ENCODE measurements around the gene TNIP1. TPM values are rescaled to one million over a fixed set of nuclear protein-coding genes. Genes with fewer than 3 reads are reported as not detected.

TNIP1 gene
- total RNA-seq, 1 experiment from 2014 or later, result 339 TPM

DNA sequence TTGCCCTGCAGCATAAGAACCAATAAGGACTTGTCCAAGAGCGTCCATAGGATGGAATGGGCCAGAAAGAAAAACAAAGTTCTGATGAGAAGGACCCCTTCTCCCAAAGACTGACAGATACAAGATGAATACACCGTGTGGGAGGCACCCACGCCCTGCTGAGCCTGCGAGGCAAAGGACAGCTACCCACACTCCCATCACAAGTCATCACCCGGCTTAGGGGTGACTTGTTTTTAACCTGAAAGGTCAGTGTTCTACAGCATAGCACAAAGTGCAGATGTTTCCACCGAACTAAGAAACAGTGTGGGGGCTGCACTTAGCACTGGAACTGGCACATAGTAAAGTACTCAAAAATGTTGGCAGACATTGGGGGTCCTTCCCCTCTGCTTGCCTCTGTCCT is 13.9 kb downstream of the TNIP1 start:
- no TSS peak for BruUV-seq (replicated peaks)
- peaks cover 78% of the 10 kb centered on the region for H3K4me1 Mint-ChIP-seq (ENCODE audit: low read depth, unreplicated experiment)
- peaks cover 97% of the 10 kb centered on the region for H3K36me3 Mint-ChIP-seq (ENCODE audit: insufficient read depth, unreplicated experiment)

DNA sequence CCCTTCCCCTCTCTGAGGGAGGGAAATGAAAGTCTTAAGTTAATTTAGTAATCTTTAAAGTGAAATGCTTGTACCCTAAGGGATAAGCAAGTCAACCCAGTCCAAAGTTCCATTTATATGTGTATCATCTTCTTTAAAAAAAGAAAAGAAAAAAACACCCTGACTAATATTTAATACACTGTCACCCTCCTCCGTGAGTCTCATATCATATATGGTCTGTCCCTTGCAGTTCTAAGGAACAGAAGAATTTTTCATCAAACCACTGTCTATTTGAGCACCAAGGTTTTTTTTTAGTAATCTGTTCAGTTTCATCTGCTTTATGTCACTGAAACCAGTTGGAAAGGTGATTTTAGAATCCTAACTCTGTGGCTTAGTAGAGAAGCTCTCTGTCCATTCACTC is 15.2 kb downstream of the TNIP1 start:
- H3K36me3 Mint-ChIP-seq (ENCODE audit: insufficient read depth, unreplicated experiment), result peaks cover 97% of the 10 kb centered on the region
- no peaks in the 10 kb centered on the region for H3K27me3 Mint-ChIP-seq (ENCODE audit: unreplicated experiment)
- no peak for DNase-seq
- intact Hi-C loops (cut with micrococcal nuclease; ENCODE audit: unreplicated experiment), result no loop called here
- H3K4me1 Mint-ChIP-seq (ENCODE audit: low read depth, unreplicated experiment), result peaks cover 71% of the 10 kb centered on the region
- TF ChIP-seq, protein P1, sequence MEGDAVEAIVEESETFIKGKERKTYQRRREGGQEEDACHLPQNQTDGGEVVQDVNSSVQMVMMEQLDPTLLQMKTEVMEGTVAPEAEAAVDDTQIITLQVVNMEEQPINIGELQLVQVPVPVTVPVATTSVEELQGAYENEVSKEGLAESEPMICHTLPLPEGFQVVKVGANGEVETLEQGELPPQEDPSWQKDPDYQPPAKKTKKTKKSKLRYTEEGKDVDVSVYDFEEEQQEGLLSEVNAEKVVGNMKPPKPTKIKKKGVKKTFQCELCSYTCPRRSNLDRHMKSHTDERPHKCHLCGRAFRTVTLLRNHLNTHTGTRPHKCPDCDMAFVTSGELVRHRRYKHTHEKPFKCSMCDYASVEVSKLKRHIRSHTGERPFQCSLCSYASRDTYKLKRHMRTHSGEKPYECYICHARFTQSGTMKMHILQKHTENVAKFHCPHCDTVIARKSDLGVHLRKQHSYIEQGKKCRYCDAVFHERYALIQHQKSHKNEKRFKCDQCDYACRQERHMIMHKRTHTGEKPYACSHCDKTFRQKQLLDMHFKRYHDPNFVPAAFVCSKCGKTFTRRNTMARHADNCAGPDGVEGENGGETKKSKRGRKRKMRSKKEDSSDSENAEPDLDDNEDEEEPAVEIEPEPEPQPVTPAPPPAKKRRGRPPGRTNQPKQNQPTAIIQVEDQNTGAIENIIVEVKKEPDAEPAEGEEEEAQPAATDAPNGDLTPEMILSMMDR (IDR thresholded peaks at IDR 0.05; ENCODE audit: unreplicated experiment), result no peak
- no peaks in the 10 kb centered on the region for H3K9me3 Mint-ChIP-seq (ENCODE audit: low read depth, unreplicated experiment)
- H3K4me3 Mint-ChIP-seq (ENCODE audit: low read depth, unreplicated experiment), result no peak overlapping the region
- no TSS peak for BruUV-seq (replicated peaks)
- CTCF ChIA-PET, result no interaction called here
- H3K27ac Mint-ChIP-seq (ENCODE audit: unreplicated experiment), result peak overlapping the region; percentile 56

More for the DNA sequence above, 13.9 kb downstream of the TNIP1 start:
- Mint-ChIP-seq H3K27ac (ENCODE audit: unreplicated experiment) (no peak overlapping the region), H3K9me3 (ENCODE audit: low read depth, unreplicated experiment) (no peaks in the 10 kb centered on the region), H3K4me3 (ENCODE audit: low read depth, unreplicated experiment) (no peak overlapping the region), H3K27me3 (ENCODE audit: unreplicated experiment) (no peaks in the 10 kb centered on the region)
- CTCF ChIA-PET, result no interaction called here
- intact Hi-C loops (cut with micrococcal nuclease; ENCODE audit: unreplicated experiment), result no loop called here
- TF ChIP-seq, protein P1 (IDR thresholded peaks at IDR 0.05; ENCODE audit: unreplicated experiment), result no peak
- DNase-seq, result no peak

DNA sequence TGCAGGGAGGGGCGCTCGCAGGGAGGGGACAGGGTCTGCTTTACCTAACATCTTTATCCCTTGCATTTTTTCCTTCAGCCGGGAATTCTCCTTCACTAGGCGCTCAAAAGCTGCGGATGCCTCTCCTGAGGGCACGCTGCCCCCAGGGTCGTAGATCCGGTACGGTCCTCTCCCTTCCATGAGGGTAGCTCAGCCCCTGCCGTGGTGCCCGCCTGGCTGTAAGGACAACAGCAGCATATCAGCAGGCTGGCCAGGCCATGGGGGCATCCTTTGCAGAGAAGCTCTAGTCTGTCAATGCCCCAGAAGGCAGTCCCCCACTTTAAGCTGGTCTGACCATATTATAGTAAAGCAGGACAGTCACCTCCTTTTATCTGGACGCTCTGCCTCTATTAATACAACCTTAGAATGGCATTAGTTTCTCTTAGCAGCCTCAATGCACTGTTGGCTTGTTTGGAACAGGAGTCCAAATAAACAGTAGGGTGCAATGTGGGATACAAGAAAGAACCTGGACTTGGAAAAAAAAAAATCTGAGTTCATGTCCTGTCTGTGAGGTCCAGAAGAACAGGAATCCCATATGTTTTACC is 15.8 kb downstream of the TNIP1 start:
- DNase-seq, result no peak
- H3K27ac Mint-ChIP-seq (ENCODE audit: unreplicated experiment), result peak overlapping the region; percentile 37
- peaks cover 71% of the 10 kb centered on the region for H3K4me1 Mint-ChIP-seq (ENCODE audit: low read depth, unreplicated experiment)
- peaks cover 97% of the 10 kb centered on the region for H3K36me3 Mint-ChIP-seq (ENCODE audit: insufficient read depth, unreplicated experiment)
- H3K4me3 Mint-ChIP-seq (ENCODE audit: low read depth, unreplicated experiment), result no peak overlapping the region
- CTCF ChIA-PET, result interaction anchor here (1.0 kb wide), 1 partner anchor 17 kb away, joined by 8 read pairs; no protein-coding TSS in a partner anchor
- intact Hi-C loops (cut with micrococcal nuclease; ENCODE audit: unreplicated experiment), result no loop called here
- no peaks in the 10 kb centered on the region for H3K27me3 Mint-ChIP-seq (ENCODE audit: unreplicated experiment)
- no TSS peak for BruUV-seq (replicated peaks)
- TF ChIP-seq, protein P1 (IDR thresholded peaks at IDR 0.05; ENCODE audit: unreplicated experiment), result no peak
- H3K9me3 Mint-ChIP-seq (ENCODE audit: low read depth, unreplicated experiment), result no peaks in the 10 kb centered on the region

DNA sequence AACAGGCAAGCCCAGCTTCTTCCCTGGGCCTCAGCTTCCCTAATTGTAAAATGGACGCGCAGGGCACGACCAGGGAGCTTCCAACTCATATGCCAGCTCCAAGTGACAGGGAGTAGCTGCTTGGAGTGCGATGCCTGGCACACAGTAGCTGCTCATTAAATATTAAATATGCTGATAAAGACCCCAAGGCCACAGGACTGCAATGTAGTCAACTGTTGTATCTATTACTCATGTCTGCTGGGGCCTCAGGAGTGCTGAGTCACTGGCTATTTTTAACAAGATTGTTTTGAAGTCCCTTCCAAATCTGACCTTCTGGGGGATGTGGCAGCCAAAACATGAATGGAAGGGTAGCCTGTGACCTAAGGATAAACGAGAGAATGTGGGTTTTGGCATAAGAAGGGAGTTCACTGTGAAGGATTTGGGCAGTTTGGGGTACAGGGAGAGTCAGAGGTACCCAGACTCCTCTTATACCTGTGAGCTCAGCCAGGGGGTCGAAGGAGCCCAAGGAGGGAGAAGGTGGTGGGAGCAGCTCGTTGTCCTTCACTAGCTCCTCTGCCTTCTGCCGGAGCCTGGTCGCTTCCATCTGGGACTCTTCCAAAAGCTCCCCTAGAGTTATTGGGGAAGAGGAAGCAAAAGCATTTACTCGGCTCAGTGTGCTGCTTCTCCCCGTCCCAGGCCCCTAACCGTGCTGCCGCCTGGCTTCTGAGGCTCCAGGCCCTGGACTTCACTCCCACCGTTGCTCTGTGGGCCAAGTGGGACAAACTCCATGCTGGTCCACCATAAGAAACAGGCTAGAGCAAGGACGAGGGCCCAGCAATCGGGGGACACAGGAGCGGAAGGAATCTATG is 17.5 kb downstream of the TNIP1 start:
- intact Hi-C loops (cut with micrococcal nuclease; ENCODE audit: unreplicated experiment), result no loop called here
- H3K36me3 Mint-ChIP-seq (ENCODE audit: insufficient read depth, unreplicated experiment), result peaks cover 97% of the 10 kb centered on the region
- no peaks in the 10 kb centered on the region for H3K9me3 Mint-ChIP-seq (ENCODE audit: low read depth, unreplicated experiment)
- BruUV-seq (replicated peaks), result no TSS peak
- no peaks in the 10 kb centered on the region for H3K27me3 Mint-ChIP-seq (ENCODE audit: unreplicated experiment)
- no peak for DNase-seq
- H3K4me1 Mint-ChIP-seq (ENCODE audit: low read depth, unreplicated experiment), result peaks cover 72% of the 10 kb centered on the region
- peak overlapping the region; percentile 53 for H3K4me3 Mint-ChIP-seq (ENCODE audit: low read depth, unreplicated experiment)
- peak overlapping the region; percentile 95 for H3K27ac Mint-ChIP-seq (ENCODE audit: unreplicated experiment)
- TF ChIP-seq, protein P1 (IDR thresholded peaks at IDR 0.05; ENCODE audit: unreplicated experiment), result no peak
- CTCF ChIA-PET, result interaction anchor here (0.5 to 1.2 kb wide), 4 partner anchors 8 to 101 kb away, joined by 3 read pairs; no protein-coding TSS in a partner anchor

Measured in Calu3 (cell line).